H1 (cell line): ENCODE data around the gene SMIM23. TPM values are rescaled to one million over a fixed set of nuclear protein-coding genes. Genes with fewer than 3 reads are reported as not detected.

Experiments used
- CTCF ChIA-PET: fragments of 300-600 bp; sonication (Branson Sonifier 250); formaldehyde crosslinking; loops from one replicate; lab custom pipeline; 2021; ENCODE audit not compliant: partially characterized antibody; lab: Charles Lee
- POLR2A ChIA-PET: fragments of 300-600 bp; sonication (Branson Sonifier 250); formaldehyde crosslinking; loops from one replicate; lab custom pipeline; 2021; ENCODE audit warnings: inconsistent platforms; ENCODE audit not compliant: partially characterized antibody; lab: Charles Lee
- DNase-seq, 2 experiments: peaks; one replicate each; pipeline versions ENCODE4 v3.0.0 to v3.0.0-alpha.2; 2010 to 2022; ENCODE audit warnings: low spot score in 2 of 2, low read depth in 1 of 2, mixed read lengths in 1 of 2
- FAIRE-seq: peaks from 2 replicates; lab custom pipeline; 2011; peaks lifted over from hg19 to GRCh38; lab: Jason Lieb, UNC
- H2AFZ ChIP-seq: 2 replicates; pipeline ENCODE4 v1.8.1; 2012; ENCODE audit warnings: low read length, inconsistent platforms
- H2AK5ac ChIP-seq: 2 replicates; pipeline ENCODE4 v1.6.1; 2013; ENCODE audit warnings: low read depth, low read length
- H2BK120ac ChIP-seq: replicated peaks from 2 replicates; pipeline ENCODE3; 2013; ENCODE audit warnings: low read depth, low read length, inconsistent platforms
- H2BK12ac ChIP-seq: 2 replicates; pipeline ENCODE4 v1.6.1; 2013; ENCODE audit warnings: low read depth, low read length
- H2BK15ac ChIP-seq: 2 replicates; pipeline ENCODE4 v1.6.1; 2013; ENCODE audit warnings: low read length
- H2BK20ac ChIP-seq: 2 replicates; pipeline ENCODE4 v1.6.1; 2013; ENCODE audit warnings: low read length
- H2BK5ac ChIP-seq: 2 replicates; pipeline ENCODE4 v1.6.1; 2013; ENCODE audit warnings: low read depth, low read length
- H3K14ac ChIP-seq: 2 replicates; pipeline ENCODE4 v1.6.1; 2013; ENCODE audit warnings: inconsistent platforms; ENCODE audit not compliant: insufficient read length
- H3K18ac ChIP-seq: 2 replicates; pipeline ENCODE4 v1.6.1; 2013; ENCODE audit warnings: low read length; ENCODE audit errors: extremely low read depth
- H3K23ac ChIP-seq: 2 replicates; pipeline ENCODE4 v1.6.1; 2013; ENCODE audit warnings: inconsistent platforms; ENCODE audit not compliant: insufficient read length
- H3K23me2 ChIP-seq: 2 replicates; pipeline ENCODE4 v1.6.1; 2013; ENCODE audit warnings: low read depth, low read length
- H3K27ac ChIP-seq: 2 replicates; pipeline ENCODE4 v1.6.1; 2011; ENCODE audit warnings: low read depth, low read length, inconsistent platforms
- H3K27me3 ChIP-seq, 4 experiments: replicated peaks in 1 of 4; 1 replicate in 1 of 4; 2 replicates in 3 of 4; pipeline versions ENCODE4 v1.6.1 to v1.8.1; 2011 to 2013; ENCODE audit warnings: low read length in 3 of 4, mild to moderate bottlenecking in 3 of 4, inconsistent platforms in 2 of 4, mixed read lengths in 2 of 4, moderate library complexity in 1 of 4; ENCODE audit not compliant: control insufficient read depth in 3 of 4, insufficient read depth in 3 of 4; ENCODE audit errors: extremely low read depth in 1 of 4
- H3K36me3 ChIP-seq, 4 experiments: 2 replicates each; pipeline versions ENCODE4 v1.6.1 to v1.8.1; 2011 to 2013; ENCODE audit warnings: mild to moderate bottlenecking in 4 of 4, low read length in 3 of 4, moderate library complexity in 2 of 4, control low read depth in 1 of 4, inconsistent platforms in 1 of 4; ENCODE audit not compliant: insufficient read depth in 4 of 4, control insufficient read depth in 2 of 4
- H3K4ac ChIP-seq: replicated peaks from 2 replicates; pipeline ENCODE3; 2013; ENCODE audit warnings: low read length, low read depth, mixed read lengths, inconsistent platforms; ENCODE audit not compliant: insufficient read length
- H3K4me1 ChIP-seq, 4 experiments: replicated peaks in 1 of 4; 1 replicate in 1 of 4; 2 replicates in 3 of 4; pipeline versions ENCODE4 v1.6.1 to v1.8.1; 2011 to 2013; ENCODE audit warnings: low read length in 3 of 4, inconsistent platforms in 2 of 4, mixed read lengths in 1 of 4; ENCODE audit not compliant: insufficient read depth in 4 of 4, control insufficient read depth in 3 of 4
- H3K4me2 ChIP-seq, 2 experiments: 2 replicates each; pipeline versions ENCODE4 v1.6.1 to v1.8.1; 2011 to 2013; ENCODE audit warnings: low read depth in 2 of 2, low read length in 2 of 2, control low read depth in 1 of 2, inconsistent platforms in 1 of 2, mild to moderate bottlenecking in 1 of 2; ENCODE audit not compliant: insufficient read depth in 1 of 2
- H3K4me3 ChIP-seq, 4 experiments: fragments of 200-600, 300-600 bp in 1 of 4; sonication (generic), shearing (Covaris generic), sonication (Bioruptor Twin) in 1 of 4; 2 replicates each; pipeline versions ENCODE4 v1.5.1 to v1.8.1; 2011 to 2016; ENCODE audit warnings: low read length in 4 of 4, low read depth in 3 of 4, control low read depth in 2 of 4, inconsistent platforms in 2 of 4, mild to moderate bottlenecking in 2 of 4, mixed read lengths in 1 of 4, moderate library complexity in 1 of 4; ENCODE audit not compliant: insufficient read depth in 2 of 4; ENCODE audit errors: extremely low read depth in 1 of 4
- H3K56ac ChIP-seq: replicated peaks from 2 replicates; pipeline ENCODE3; 2013; ENCODE audit warnings: low read depth, mild to moderate bottlenecking, mixed read lengths, low read length, inconsistent platforms; ENCODE audit not compliant: insufficient read length
- H3K79me1 ChIP-seq: 2 replicates; pipeline ENCODE4 v1.6.1; 2013; ENCODE audit warnings: low read depth, low read length, control low read depth
- H3K79me2 ChIP-seq, 2 experiments: 2 replicates each; pipeline versions ENCODE4 v1.6.1 to v1.8.1; 2012 to 2013; ENCODE audit warnings: low read length in 2 of 2, mild to moderate bottlenecking in 2 of 2, inconsistent platforms in 1 of 2; ENCODE audit not compliant: insufficient read depth in 2 of 2, control insufficient read depth in 1 of 2
- H3K9ac ChIP-seq, 4 experiments: replicated peaks in 1 of 4; 1 replicate in 1 of 4; 2 replicates in 3 of 4; pipeline versions ENCODE4 v1.6.1 to v1.8.1; 2011 to 2013; ENCODE audit warnings: low read depth in 3 of 4, low read length in 3 of 4, control low read depth in 2 of 4, mild to moderate bottlenecking in 2 of 4, moderate library complexity in 2 of 4, inconsistent platforms in 1 of 4; ENCODE audit errors: extremely low read depth in 1 of 4
- H3K9me3 ChIP-seq, 2 experiments: 2 replicates each; pipeline versions ENCODE4 v1.6.1 to v1.8.1; 2012 to 2013; ENCODE audit warnings: mild to moderate bottlenecking in 2 of 2, moderate library complexity in 2 of 2, control low read depth in 1 of 2, inconsistent platforms in 1 of 2, low read depth in 1 of 2, low read length in 1 of 2, mixed read lengths in 1 of 2; ENCODE audit not compliant: insufficient read depth in 2 of 2
- H4K20me1 ChIP-seq, 2 experiments: replicated peaks in 1 of 2; 2 replicates each; pipeline versions ENCODE3 to v1.8.1; 2011 to 2013; ENCODE audit warnings: inconsistent platforms in 2 of 2, low read length in 2 of 2, mild to moderate bottlenecking in 1 of 2; ENCODE audit not compliant: insufficient read depth in 2 of 2, control insufficient read depth in 1 of 2
- H4K5ac ChIP-seq: 2 replicates; pipeline ENCODE4 v1.6.1; 2013; ENCODE audit warnings: low read length, low read depth, mixed read lengths, inconsistent platforms; ENCODE audit not compliant: insufficient read length
- H4K8ac ChIP-seq: 2 replicates; pipeline ENCODE4 v1.8.0; 2013; ENCODE audit warnings: mild to moderate bottlenecking, moderate library complexity, low read length, inconsistent platforms; ENCODE audit not compliant: insufficient read depth; ENCODE audit errors: extremely low read depth
- H4K91ac ChIP-seq: replicated peaks from 2 replicates; pipeline ENCODE3; 2013; ENCODE audit warnings: low read length, mixed read lengths, inconsistent platforms; ENCODE audit not compliant: insufficient read length
- CBX5 ChIP-seq: fragments of 300-800, 300-1000 bp; sonication (generic); IDR thresholded peaks from 2 replicates; pipeline ENCODE4 v1.7.1; 2016; ENCODE audit warnings: antibody characterized with exemption, low read length, low read depth
- POLR2A ChIP-seq, 2 experiments: IDR thresholded peaks; 1 replicate in 1 of 2; 2 replicates in 1 of 2; pipeline ENCODE4 v1.6.1; 2011; ENCODE audit warnings: low read depth in 2 of 2, low read length in 2 of 2, mild to moderate bottlenecking in 2 of 2; ENCODE audit errors: control extremely low read depth in 1 of 2
- TAF7 ChIP-seq: optimal IDR thresholded peaks from 2 replicates; pipeline ENCODE3; 2011; ENCODE audit warnings: low read depth, mild to moderate bottlenecking, inconsistent platforms, low read length, moderate library complexity, borderline replicate concordance
- WGBS, 2 experiments: shearing (Covaris generic) in 1 of 2; methylation state at CpG; one replicate each; pipeline versions ENCODE4 v1.1.6 to v1.1.7; 2013 to 2015; ENCODE audit warnings: low lambda C conversion rate in 2 of 2, mixed read lengths in 2 of 2, inconsistent platforms in 1 of 2, low coverage in 1 of 2, missing lambda C conversion rate in 1 of 2; ENCODE audit not compliant: insufficient replicate concordance in 2 of 2, insufficient coverage in 1 of 2, insufficient read length in 1 of 2; ENCODE audit errors: extremely low coverage in 1 of 2, missing lambda C conversion rate in 1 of 2; 5-methylcytosine and 5-hydroxymethylcytosine counted together
- polyA plus RNA-seq, 7 experiments: library from polyadenylated mRNA; depleted of rRNA in 3 of 7; stranded (reverse) in 5 of 7; unstranded in 2 of 7; fragments of >200 nt in 5 of 7; fragments of 200-250 nt in 2 of 7; gene quantifications; 1 replicate in 5 of 7; 2 replicates in 1 of 7; 4 replicates in 1 of 7; pipeline versions ENCODE4 v1.2.1 to v1.2.3, GENCODE V29; 2011 to 2013; ENCODE audit warnings: missing spikeins in 2 of 7, mixed read lengths in 2 of 7
- total RNA-seq: library from RNA; stranded (reverse); fragmentation: NEBNext Ultra II Directional; extraction: Animal tissue kit (Norgen Biotek cat#: 25700); gene quantifications from 2 replicates; pipeline ENCODE4 v1.2.1, GENCODE V29; 2021

SMIM23 gene
- total and polyA plus RNA-seq, 2 of the 8 experiments (the other 6 are each of a cell fraction or from before 2014, with no cell fraction given), result not detected

- ChIA-PET POLR2A (interaction anchor here (0.5 kb wide), 1 partner anchor 99 kb away, joined by 3 read pairs; no protein-coding TSS in a partner anchor), CTCF (interaction anchor here (0.6 to 1.8 kb wide), 5 partner anchors 14 to 261 kb away, joined by 3 to 5 read pairs (median 3); no protein-coding TSS in a partner anchor)
- H3K4me3 ChIP-seq, result no peak overlapping the region
- no peak overlapping the region for H3K9ac ChIP-seq
- no peaks in the 10 kb centered on the region for H3K9me3 ChIP-seq
- no peak overlapping the region for H2AFZ ChIP-seq
- H4K5ac ChIP-seq, result no peak overlapping the region
- no peak overlapping the region for H2BK5ac ChIP-seq
- no peak overlapping the region for H3K14ac ChIP-seq
- no peak overlapping the region for H3K56ac ChIP-seq
- H3K18ac ChIP-seq, result no peak overlapping the region
- no peak overlapping the region for H4K8ac ChIP-seq
- no peak overlapping the region for H2BK12ac ChIP-seq
- H2AK5ac ChIP-seq, result no peak overlapping the region
- H3K23ac ChIP-seq, result no peak overlapping the region
- H3K79me2 ChIP-seq, result no peaks in the 10 kb centered on the region
- no peaks in the 10 kb centered on the region for H3K4me1 ChIP-seq
- no peak for TF ChIP-seq CBX5
- no peak for TF ChIP-seq TAF7
- TF ChIP-seq POLR2A (IDR thresholded peaks at IDR 0.05; ENCODE audit: control extremely low read depth in 1 of 2, low read depth in 2 of 2, low read length in 2 of 2), result no peak
- no peaks in the 10 kb centered on the region for H3K79me1 ChIP-seq
- H2BK120ac ChIP-seq, result no peak overlapping the region
- DNase-seq (no peak), FAIRE-seq (no peak)
- no peaks in the 10 kb centered on the region; the same call in 1 of the 2 replicates for H3K23me2 ChIP-seq
- WGBS, 2 experiments, result 94% methylated on average over 2 of the region's 2 CpGs; no CpG with 5 or more reads in 1 of the 2 experiments
- no peaks in the 10 kb centered on the region for H3K27me3 ChIP-seq
- H4K91ac ChIP-seq, result no peak overlapping the region
- no peak overlapping the region for H3K4ac ChIP-seq
- H3K27ac ChIP-seq, result no peak overlapping the region
- H2BK20ac ChIP-seq, result no peak overlapping the region
- H2BK15ac ChIP-seq, result no peak overlapping the region
- no peak overlapping the region for H3K4me2 ChIP-seq
- no peaks in the 10 kb centered on the region for H4K20me1 ChIP-seq
- H3K36me3 ChIP-seq, result no peaks in the 10 kb centered on the region
Measured at GRCh38 chr5:171744882-171745281, 40.7 kb upstream of the SMIM23 start.
